GM23338 (cell line): ENCODE measurements around the gene SAPCD1. TPM values are rescaled to one million over a fixed set of nuclear protein-coding genes. Genes with fewer than 3 reads are reported as not detected.

ENCODE experiments used
- ATAC-seq: fragments of 200-7000 bp; cut with Tn5 transposase; 3 replicates; pipeline ENCODE4 v1.9.1; 2020
- DNase-seq: peaks from one replicate; pipeline ENCODE4 v3.0.0-alpha.2; 2015; ENCODE audit warnings: low spot score
- H2AFZ ChIP-seq: fragments of 200-600 bp; sonication (generic); 2 replicates; pipeline ENCODE4 v1.8.0; 2016; ENCODE audit warnings: antibody characterized with exemption, mild to moderate bottlenecking, moderate library complexity
- H3F3A ChIP-seq: fragments of 200-600 bp; sonication (generic); replicated peaks from 2 replicates; pipeline ENCODE4 v1.8.0; 2017; ENCODE audit warnings: antibody characterized with exemption, mixed run types, low read depth
- H3K27ac ChIP-seq: fragments of 200-600 bp; sonication (generic); 2 replicates; pipeline ENCODE4 v1.6.1; 2016; ENCODE audit warnings: low read depth
- H3K27me3 ChIP-seq: fragments of 200-600 bp; sonication (generic); 2 replicates; pipeline ENCODE4 v1.8.0; 2016; ENCODE audit warnings: mild to moderate bottlenecking, mixed run types, moderate library complexity; ENCODE audit not compliant: insufficient read depth
- H3K36me3 ChIP-seq: fragments of 200-600 bp; sonication (generic); 2 replicates; pipeline ENCODE4 v1.8.0; 2016; ENCODE audit warnings: mild to moderate bottlenecking; ENCODE audit not compliant: insufficient read depth
- H3K4me1 ChIP-seq: fragments of 200-600 bp; sonication (generic); 2 replicates; pipeline ENCODE4 v1.8.0; 2016; ENCODE audit warnings: mild to moderate bottlenecking, moderate library complexity; ENCODE audit not compliant: insufficient read depth
- H3K4me2 ChIP-seq: fragments of 200-600 bp; sonication (generic); 2 replicates; pipeline ENCODE4 v1.7.1; 2017; ENCODE audit warnings: mixed run types
- H3K4me3 ChIP-seq: fragments of 200-600 bp; sonication (generic); 2 replicates; pipeline ENCODE4 v1.6.1; 2016; ENCODE audit warnings: mixed run types
- H3K79me2 ChIP-seq: fragments of 200-600 bp; sonication (generic); replicated peaks from 2 replicates; pipeline ENCODE4 v1.8.0; 2017; ENCODE audit warnings: mild to moderate bottlenecking; ENCODE audit not compliant: insufficient read depth
- H3K9me2 ChIP-seq: fragments of 200-600 bp; sonication (generic); 2 replicates; pipeline ENCODE4 v1.8.0; 2017; ENCODE audit not compliant: insufficient read depth
- H4K20me1 ChIP-seq: fragments of 200-600 bp; sonication (generic); replicated peaks from 2 replicates; pipeline ENCODE4 v1.8.0; 2017; ENCODE audit warnings: mild to moderate bottlenecking; ENCODE audit not compliant: insufficient read depth
- H3K27ac Mint-ChIP-seq: 2 replicates; pipeline ENCODE4 v1.8.0; 2020; ENCODE audit warnings: inconsistent platforms, mild to moderate bottlenecking, moderate library complexity, mixed read lengths
- H3K27me3 Mint-ChIP-seq: 3 replicates; pipeline ENCODE4 v1.8.0; 2022; ENCODE audit warnings: low read depth, mild to moderate bottlenecking, moderate library complexity, mixed read lengths, inconsistent platforms; ENCODE audit not compliant: insufficient read depth, poor library complexity
- H3K36me3 Mint-ChIP-seq: 3 replicates; pipeline ENCODE4 v1.8.0; 2021; ENCODE audit warnings: low read depth, mild to moderate bottlenecking, inconsistent platforms, moderate library complexity, mixed read lengths
- H3K4me1 Mint-ChIP-seq: 3 replicates; pipeline ENCODE4 v1.8.0; 2020; ENCODE audit warnings: mild to moderate bottlenecking, inconsistent platforms, mixed read lengths
- H3K4me3 Mint-ChIP-seq: 3 replicates; pipeline ENCODE4 v1.8.0; 2021; ENCODE audit warnings: moderate library complexity, mild to moderate bottlenecking, inconsistent platforms, mixed read lengths
- H3K9me3 Mint-ChIP-seq: 3 replicates; pipeline ENCODE4 v1.8.0; 2020; ENCODE audit warnings: moderate library complexity, mild to moderate bottlenecking, inconsistent platforms, mixed read lengths
- CREB1 ChIP-seq: fragments of 250-450 bp; sonication (Bioruptor Pico); IDR thresholded peaks from 2 replicates; pipeline ENCODE4 v1.5.0; 2020; ENCODE audit warnings: low read depth, mild to moderate bottlenecking, moderate library complexity
- CTCF ChIP-seq, 2 experiments: fragments of 200-600 bp in 1 of 2; sonication (generic) in 1 of 2; conservative IDR thresholded peaks; 2 replicates each; pipeline versions ENCODE4 v1.5.1 to v1.6.1; 2016 to 2017; ENCODE audit warnings: antibody characterized with exemption in 2 of 2, low read depth in 2 of 2, mild to moderate bottlenecking in 2 of 2, moderate library complexity in 1 of 2
- EZH2 ChIP-seq: fragments of 200-600 bp; sonication (generic); IDR thresholded peaks from one replicate; pipeline ENCODE4 v1.8.0; 2017; ENCODE audit warnings: antibody characterized with exemption, mild to moderate bottlenecking, low read depth; ENCODE audit not compliant: unreplicated experiment
- EZH2phosphoT487 ChIP-seq: fragments of 200-600 bp; sonication (generic); IDR thresholded peaks from one replicate; pipeline ENCODE4 v1.8.1; 2018; ENCODE audit warnings: antibody characterized with exemption; ENCODE audit not compliant: unreplicated experiment
- JUNB ChIP-seq: IDR thresholded peaks from one replicate; pipeline ENCODE4 v1.6.1; 2016; ENCODE audit warnings: antibody characterized with exemption; ENCODE audit not compliant: unreplicated experiment
- NANOG ChIP-seq: IDR thresholded peaks from 2 replicates; pipeline ENCODE4 v1.6.1; 2016; ENCODE audit warnings: antibody characterized with exemption, borderline replicate concordance
- POLR2AphosphoS5 ChIP-seq: IDR thresholded peaks from 2 replicates; pipeline ENCODE4 v1.6.1; 2016; ENCODE audit warnings: antibody characterized with exemption, low read depth
- REST ChIP-seq: IDR thresholded peaks from one replicate; pipeline ENCODE4 v1.6.1; 2018; ENCODE audit warnings: antibody characterized with exemption; ENCODE audit not compliant: unreplicated experiment
- STAT1 ChIP-seq: IDR thresholded peaks from one replicate; pipeline ENCODE4 v1.6.1; 2016; ENCODE audit warnings: antibody characterized with exemption; ENCODE audit not compliant: unreplicated experiment
- ZNF114 ChIP-seq: fragments of 250-450 bp; sonication (Bioruptor Pico); IDR thresholded peaks from 2 replicates; pipeline ENCODE4 v1.5.0; 2020; ENCODE audit warnings: mild to moderate bottlenecking, moderate library complexity
- ZNF331 ChIP-seq: fragments of 250-450 bp; sonication (Bioruptor Pico); IDR thresholded peaks from 2 replicates; pipeline ENCODE4 v1.5.0; 2020; ENCODE audit warnings: low read depth, mild to moderate bottlenecking, moderate library complexity
- polyA plus RNA-seq: library from polyadenylated mRNA; unstranded; fragments of >200 nt; fragmentation: Nextera tagmentation; extraction: Ambion mirVana; gene quantifications from 2 replicates; pipeline ENCODE4 v1.2.1, GENCODE V29; 2016
- total RNA-seq: library from RNA; depleted of rRNA; stranded (reverse); fragments of >200 nt; shearing (Covaris generic); gene quantifications from 2 replicates; pipeline ENCODE4 v1.2.3, GENCODE V29; 2014

Gene SAPCD1
- total and polyA plus RNA-seq, 2 experiments from 2014 or later, result 3.9 to 5.0 TPM

- no peak for TF ChIP-seq EZH2
- no peak for TF ChIP-seq CTCF (conservative IDR thresholded peaks at IDR 0.05; ENCODE audit: low read depth in 2 of 2)
These were observed 49.0 kb upstream of the SAPCD1 start (continued) for GRCh38 chr6:31713465-31713864.

GRCh38 chr6:31713991-31714684 lies 48.3 kb upstream of the SAPCD1 start:
- Histone ChIP-seq H3F3A (no peaks in the 10 kb centered on the region), H3K4me1 (peaks cover 34% of the 10 kb centered on the region), H3K79me2 (no peaks in the 10 kb centered on the region), H4K20me1 (no peaks in the 10 kb centered on the region), H2AFZ (peak overlapping the region; percentile 100), H3K4me3 (peak overlapping the region; percentile 14; the same call in 1 of the 2 replicates), H3K36me3 (no peaks in the 10 kb centered on the region), H3K4me2 (peak overlapping the region; percentile 71), H3K9me2 (no peaks in the 10 kb centered on the region), H3K27me3 (no peaks in the 10 kb centered on the region), H3K27ac (no peak overlapping the region; the same call in 1 of the 2 replicates)
- H3K4me1 Mint-ChIP-seq, result peaks cover 43% of the 10 kb centered on the region
- peaks cover 14% of the 10 kb centered on the region for H3K27me3 Mint-ChIP-seq
- DNase-seq, result peak; percentile 55
- H3K36me3 Mint-ChIP-seq, result no peaks in the 10 kb centered on the region; the same call in 2 of the 3 replicates
- peak overlapping the region; percentile 69 for H3K27ac Mint-ChIP-seq
- no peaks in the 10 kb centered on the region for H3K9me3 Mint-ChIP-seq
- no peak overlapping the region; the same call in 2 of the 3 replicates for H3K4me3 Mint-ChIP-seq
- peak; percentile 43 for ATAC-seq
- TF ChIP-seq NANOG, result no peak
- TF ChIP-seq JUNB, result no peak
- TF ChIP-seq ZNF114 (CRISPR knock-in tag), result no peak
- TF ChIP-seq CREB1 (CRISPR knock-in tag), result no peak
- no peak for TF ChIP-seq EZH2phosphoT487
- no peak for TF ChIP-seq POLR2AphosphoS5
- TF ChIP-seq REST, result no peak
- TF ChIP-seq STAT1, result no peak
- no peak for TF ChIP-seq CTCF (conservative IDR thresholded peaks at IDR 0.05; ENCODE audit: low read depth in 2 of 2)
- TF ChIP-seq EZH2, result no peak
- TF ChIP-seq ZNF331 (CRISPR knock-in tag), result no peak
